AG09319 (cell line): ENCODE results near the gene MXD1.

Source experiments
- DNase-seq: peaks from one replicate; pipeline ENCODE4 v3.0.0-alpha.2; 2010; ENCODE audit warnings: low read depth; ENCODE audit errors: extremely low read depth
- TF ChIP-seq, protein P1 (sequence below): IDR thresholded peaks from 2 replicates; pipeline ENCODE4 v1.5.1; 2011; ENCODE audit warnings: low read depth, mild to moderate bottlenecking, inconsistent platforms, low read length, moderate library complexity

MXD1 gene

DNA sequence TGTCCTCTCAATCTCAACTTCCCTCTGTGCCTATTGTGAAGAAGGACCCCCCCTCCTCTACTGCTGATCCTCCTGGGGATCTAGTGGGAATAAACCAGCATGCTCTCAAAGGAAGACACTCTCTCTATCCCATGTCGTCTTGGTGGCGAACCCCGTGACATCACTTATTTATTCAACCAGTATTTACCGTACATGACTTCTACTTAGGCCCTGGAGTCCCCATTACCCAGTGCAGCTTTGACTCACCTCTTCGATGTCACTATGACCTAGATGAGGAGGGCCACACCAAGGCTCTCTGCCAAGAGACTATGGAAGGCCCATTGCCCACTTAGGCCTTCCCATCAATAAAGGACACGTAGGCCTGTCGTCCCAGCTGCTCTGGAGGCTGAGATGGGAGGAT is 29.8 kb downstream of the MXD1 start:
- DNase-seq, result no peak

GRCh38 chr2:69945441-69945840 is 30.5 kb downstream of the MXD1 start:
- TF ChIP-seq, protein P1, sequence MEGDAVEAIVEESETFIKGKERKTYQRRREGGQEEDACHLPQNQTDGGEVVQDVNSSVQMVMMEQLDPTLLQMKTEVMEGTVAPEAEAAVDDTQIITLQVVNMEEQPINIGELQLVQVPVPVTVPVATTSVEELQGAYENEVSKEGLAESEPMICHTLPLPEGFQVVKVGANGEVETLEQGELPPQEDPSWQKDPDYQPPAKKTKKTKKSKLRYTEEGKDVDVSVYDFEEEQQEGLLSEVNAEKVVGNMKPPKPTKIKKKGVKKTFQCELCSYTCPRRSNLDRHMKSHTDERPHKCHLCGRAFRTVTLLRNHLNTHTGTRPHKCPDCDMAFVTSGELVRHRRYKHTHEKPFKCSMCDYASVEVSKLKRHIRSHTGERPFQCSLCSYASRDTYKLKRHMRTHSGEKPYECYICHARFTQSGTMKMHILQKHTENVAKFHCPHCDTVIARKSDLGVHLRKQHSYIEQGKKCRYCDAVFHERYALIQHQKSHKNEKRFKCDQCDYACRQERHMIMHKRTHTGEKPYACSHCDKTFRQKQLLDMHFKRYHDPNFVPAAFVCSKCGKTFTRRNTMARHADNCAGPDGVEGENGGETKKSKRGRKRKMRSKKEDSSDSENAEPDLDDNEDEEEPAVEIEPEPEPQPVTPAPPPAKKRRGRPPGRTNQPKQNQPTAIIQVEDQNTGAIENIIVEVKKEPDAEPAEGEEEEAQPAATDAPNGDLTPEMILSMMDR, result no peak
- no peak for DNase-seq

More for the DNA sequence above, 29.8 kb downstream of the MXD1 start:
- TF ChIP-seq, protein P1, result no peak

GRCh38 chr2:69945941-69946340 is 31.0 kb downstream of the MXD1 start:
- TF ChIP-seq, protein P1, result no peak
- no peak for DNase-seq

GRCh38 chr2:69946351-69947324 is 31.7 kb downstream of the MXD1 start:
- TF ChIP-seq, protein P1, result no peak
- no peak for DNase-seq

DNA sequence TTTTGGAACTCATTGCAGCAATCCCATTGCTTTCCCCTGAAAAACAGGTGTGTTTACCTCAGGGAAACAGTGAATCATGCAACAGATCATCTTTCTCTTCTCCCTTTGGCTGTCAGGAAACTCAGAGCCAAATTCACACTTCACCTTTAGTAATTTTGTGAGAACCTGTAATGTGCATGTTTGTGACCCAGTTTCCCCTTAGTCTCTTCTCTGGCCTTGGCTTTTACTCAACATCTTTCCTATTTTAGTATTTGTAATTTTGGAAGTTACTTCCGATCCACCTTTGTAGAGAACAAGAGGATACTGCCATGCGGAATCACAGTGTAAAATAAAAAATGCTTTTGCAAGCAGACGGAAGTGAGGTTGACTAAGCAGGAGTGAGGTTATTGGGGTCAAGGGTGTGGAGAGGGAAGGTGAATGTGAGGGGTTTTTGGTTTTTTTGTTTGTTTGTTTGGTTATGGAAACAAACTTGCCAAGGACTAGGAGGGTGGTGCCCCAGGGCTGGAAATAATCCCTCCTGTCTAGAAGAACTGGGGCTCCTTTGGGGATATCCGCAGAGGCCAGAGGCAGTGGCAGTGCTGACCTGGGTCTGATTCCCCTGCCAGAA is 32.5 kb downstream of the MXD1 start:
- DNase-seq, result no peak
- TF ChIP-seq, protein P1, result no peak

GRCh38 chr2:69948032-69948962 is 33.4 kb downstream of the MXD1 start:
- DNase-seq, result no peak
- TF ChIP-seq, protein P1, result no peak
